ENCODE results near the gene TSTD1.
"Not testable (repeated sequence)": the region's sequence is repeated elsewhere in the genome, so short reads cannot be mapped to it uniquely, and the experiment has no call there.

DNA sequence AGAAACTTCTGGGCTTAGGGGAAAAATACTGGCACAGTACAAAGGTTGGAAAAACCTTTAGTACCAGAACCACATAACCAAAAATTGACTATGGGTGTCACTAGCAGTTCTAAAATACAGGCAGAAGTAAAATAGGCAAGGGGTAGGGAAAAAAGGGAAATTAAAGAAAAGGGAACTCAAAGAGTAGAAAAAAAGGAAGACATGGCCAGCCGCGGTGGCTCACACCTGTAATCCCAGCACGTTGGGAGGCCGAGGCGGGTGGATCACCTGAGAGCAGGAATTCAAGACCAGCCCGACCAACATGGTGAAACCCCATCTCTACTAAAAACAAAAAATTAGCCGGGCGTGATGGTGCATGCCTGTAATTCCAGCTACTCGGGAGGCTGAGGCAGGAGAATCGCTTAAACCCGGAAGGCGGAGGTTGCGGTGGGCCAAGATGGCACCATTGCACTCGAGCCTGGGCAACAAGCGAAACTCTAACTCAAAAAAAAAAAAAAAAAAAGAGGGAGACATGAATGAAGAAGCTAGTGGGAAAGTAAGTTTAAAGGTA is 19.6 kb downstream of the TSTD1 start:
- TF ChIP-seq CTCF (IDR thresholded peaks at IDR 0.05 in 4 of 5, conservative IDR thresholded peaks at IDR 0.05 in 1 of 5); POLR2A (IDR thresholded peaks at IDR 0.05): not testable (repeated sequence)

All from gastrocnemius medialis (tissue), 4 donors.